ENCODE results near the gene GBF1. TPM values are rescaled to one million over a fixed set of nuclear protein-coding genes. Genes with fewer than 3 reads are reported as not detected.

Gene GBF1
- total RNA-seq, 2 donors from 2014 or later, result 32.1 to 44.2 TPM

GRCh38 chr10:102400598-102401341, 155.4 kb downstream of the GBF1 start:
- H3K27ac Mint-ChIP-seq, result peak overlapping the region in 1 of 2 donors; percentile 53
- no peak for DNase-seq (ENCODE audit: low spot score in 2 of 2)
- no peaks in the 10 kb centered on the region for H3K9me3 Mint-ChIP-seq
- peaks cover 29 to 34% of the 10 kb centered on the region in 2 donors for H3K36me3 Mint-ChIP-seq
- no peak for ATAC-seq

GRCh38 chr10:102401342-102401654, 156.0 kb downstream of the GBF1 start:
- ATAC-seq, result no peak
- peaks cover 25 to 28% of the 10 kb centered on the region in 2 donors for H3K36me3 Mint-ChIP-seq
- no peaks in the 10 kb centered on the region for H3K9me3 Mint-ChIP-seq

GRCh38 chr10:102401735-102402511, 156.6 kb downstream of the GBF1 start:
- no peak for DNase-seq (ENCODE audit: low spot score in 2 of 2)
- no peak for ATAC-seq
- Mint-ChIP-seq H3K36me3 (peaks cover 18 to 22% of the 10 kb centered on the region in 2 donors), H3K9me3 (no peaks in the 10 kb centered on the region), H3K27ac (peak overlapping the region in 1 of 2 donors; percentile 53)

More at GRCh38 chr10:102401342-102401654, 156.0 kb downstream of the GBF1 start:
- peak overlapping the region in 1 of 2 donors; percentile 53 for H3K27ac Mint-ChIP-seq
- DNase-seq (ENCODE audit: low spot score in 2 of 2), result no peak

- H3K27ac Mint-ChIP-seq, result peak overlapping the region in 1 of 2 donors; percentile 53
- ATAC-seq, result no peak
These were observed 157.2 kb downstream of the GBF1 start for GRCh38 chr10:102402512-102402896.

GRCh38 chr10:102403115-102403514, 157.8 kb downstream of the GBF1 start:
- no peak for ATAC-seq
- Mint-ChIP-seq H3K36me3 (peaks cover 7 to 14% of the 10 kb centered on the region in 2 donors), H3K9me3 (no peaks in the 10 kb centered on the region), H3K27ac (no peak overlapping the region)
- peak in 1 of 2 donors; percentile 56 for DNase-seq (ENCODE audit: low spot score in 2 of 2)

More at GRCh38 chr10:102402512-102402896, 157.2 kb downstream of the GBF1 start:
- peaks cover 13 to 20% of the 10 kb centered on the region in 2 donors for H3K36me3 Mint-ChIP-seq
- no peak for DNase-seq (ENCODE audit: low spot score in 2 of 2)
- H3K9me3 Mint-ChIP-seq, result no peaks in the 10 kb centered on the region

- H3K9me3 Mint-ChIP-seq, result no peaks in the 10 kb centered on the region
- peaks cover 0 to 7% of the 10 kb centered on the region in 2 donors for H3K36me3 Mint-ChIP-seq
- H3K27ac Mint-ChIP-seq, result peak overlapping the region in 1 of 2 donors; percentile 50
- DNase-seq (ENCODE audit: low spot score in 2 of 2) (no peak), ATAC-seq (no peak)
These were observed 159.2 kb downstream of the GBF1 start for GRCh38 chr10:102404361-102405107.

- Mint-ChIP-seq H3K36me3 (peaks cover 0 to 5% of the 10 kb centered on the region in 2 donors), H3K9me3 (no peaks in the 10 kb centered on the region), H3K27ac (peak overlapping the region; percentile 50 to 76)
- DNase-seq (ENCODE audit: low spot score in 2 of 2) (peak in 1 of 2 donors; percentile 56), ATAC-seq (no peak)
These were observed 159.8 kb downstream of the GBF1 start for GRCh38 chr10:102405108-102405571.

- no peak for ATAC-seq
- H3K36me3 Mint-ChIP-seq, result peaks cover 0 to under 1% of the 10 kb centered on the region in 2 donors
- no peak for DNase-seq (ENCODE audit: low spot score in 2 of 2)
- no peaks in the 10 kb centered on the region for H3K9me3 Mint-ChIP-seq
- H3K27ac Mint-ChIP-seq, result peak overlapping the region; percentile 50 to 76
These were observed 160.3 kb downstream of the GBF1 start for GRCh38 chr10:102405632-102406031.

- ATAC-seq (no peak), DNase-seq (ENCODE audit: low spot score in 2 of 2) (no peak)
- H3K36me3 Mint-ChIP-seq, result no peaks in the 10 kb centered on the region
- H3K27ac Mint-ChIP-seq, result peak overlapping the region in 1 of 2 donors; percentile 50
- H3K9me3 Mint-ChIP-seq, result no peaks in the 10 kb centered on the region
These were observed 161.5 kb downstream of the GBF1 start for GRCh38 chr10:102406815-102407214.

GRCh38 chr10:102407425-102408130, 162.2 kb downstream of the GBF1 start:
- ATAC-seq (no peak), DNase-seq (ENCODE audit: low spot score in 2 of 2) (no peak)
- H3K9me3 Mint-ChIP-seq, result no peaks in the 10 kb centered on the region
- H3K27ac Mint-ChIP-seq, result no peak overlapping the region
- H3K36me3 Mint-ChIP-seq, result no peaks in the 10 kb centered on the region

GRCh38 chr10:102408131-102408727, 162.9 kb downstream of the GBF1 start:
- Mint-ChIP-seq H3K27ac (peak overlapping the region in 1 of 2 donors; percentile 82), H3K9me3 (no peaks in the 10 kb centered on the region), H3K36me3 (no peaks in the 10 kb centered on the region)
- DNase-seq (ENCODE audit: low spot score in 2 of 2), result no peak
- ATAC-seq, result peak in 1 of 2 donors; percentile 6

GRCh38 chr10:102408728-102409603, 163.6 kb downstream of the GBF1 start:
- no peaks in the 10 kb centered on the region for H3K9me3 Mint-ChIP-seq
- H3K36me3 Mint-ChIP-seq, result no peaks in the 10 kb centered on the region
- peak overlapping the region; percentile 64 to 87 for H3K27ac Mint-ChIP-seq
- peak; percentile 81 to 82 for DNase-seq (ENCODE audit: low spot score in 2 of 2)
- peak; percentile 78 to 80 for ATAC-seq

- H3K9me3 Mint-ChIP-seq, result no peaks in the 10 kb centered on the region
- ATAC-seq (peak; percentile 3 to 9), DNase-seq (ENCODE audit: low spot score in 2 of 2) (no peak)
- H3K36me3 Mint-ChIP-seq, result no peaks in the 10 kb centered on the region
- H3K27ac Mint-ChIP-seq, result peak overlapping the region; percentile 64 to 87
These were observed 164.5 kb downstream of the GBF1 start for GRCh38 chr10:102409604-102410428.

- DNase-seq (ENCODE audit: low spot score in 2 of 2) (peak; percentile 72 to 78), ATAC-seq (peak; percentile 39 to 48)
- H3K9me3 Mint-ChIP-seq, result no peaks in the 10 kb centered on the region
- H3K27ac Mint-ChIP-seq, result peak overlapping the region; percentile 15 to 64
- no peaks in the 10 kb centered on the region for H3K36me3 Mint-ChIP-seq
These were observed 165.2 kb downstream of the GBF1 start for GRCh38 chr10:102410429-102411073.

All from activated naive CD4-positive, alpha-beta T cell treated with anti-CD3 and anti-CD28 coated beads, Interleukin-2, amount 50 U/mL, for 72 hours (primary cell).